HUES64 (cell line): ENCODE results near the gene CCDC69.

Source experiments
- H3K27ac ChIP-seq: 2 replicates; pipeline ENCODE4 v1.7.0; 2013; ENCODE audit warnings: low read depth, low read length, inconsistent platforms
- H3K27me3 ChIP-seq: 2 replicates; pipeline ENCODE4 v1.6.1; 2013; ENCODE audit warnings: mild to moderate bottlenecking, low read length; ENCODE audit not compliant: insufficient read depth
- H3K36me3 ChIP-seq: 2 replicates; pipeline ENCODE4 v1.6.1; 2013; ENCODE audit warnings: mild to moderate bottlenecking, low read length; ENCODE audit not compliant: insufficient read depth
- H3K4me1 ChIP-seq: 2 replicates; pipeline ENCODE4 v1.6.1; 2013; ENCODE audit warnings: mild to moderate bottlenecking, low read length, moderate library complexity; ENCODE audit not compliant: insufficient read depth
- H3K4me3 ChIP-seq: 2 replicates; pipeline ENCODE4 v1.5.1; 2013; ENCODE audit warnings: mild to moderate bottlenecking, low read length, moderate library complexity
- H3K9ac ChIP-seq: 2 replicates; pipeline ENCODE4 v1.6.1; 2013; ENCODE audit warnings: mild to moderate bottlenecking, low read depth, low read length
- H3K9me3 ChIP-seq: 2 replicates; pipeline ENCODE4 v1.6.1; 2013; ENCODE audit warnings: low read depth, low read length; ENCODE audit not compliant: insufficient read depth
- whole genome bisulfite sequencing: fragments of 150-250, 120-280 bp; methylation state at CpG from one replicate; pipeline ENCODE4 v1.1.7; 2013; ENCODE audit warnings: missing lambda C conversion rate; 5-methylcytosine and 5-hydroxymethylcytosine counted together

CCDC69 gene

DNA sequence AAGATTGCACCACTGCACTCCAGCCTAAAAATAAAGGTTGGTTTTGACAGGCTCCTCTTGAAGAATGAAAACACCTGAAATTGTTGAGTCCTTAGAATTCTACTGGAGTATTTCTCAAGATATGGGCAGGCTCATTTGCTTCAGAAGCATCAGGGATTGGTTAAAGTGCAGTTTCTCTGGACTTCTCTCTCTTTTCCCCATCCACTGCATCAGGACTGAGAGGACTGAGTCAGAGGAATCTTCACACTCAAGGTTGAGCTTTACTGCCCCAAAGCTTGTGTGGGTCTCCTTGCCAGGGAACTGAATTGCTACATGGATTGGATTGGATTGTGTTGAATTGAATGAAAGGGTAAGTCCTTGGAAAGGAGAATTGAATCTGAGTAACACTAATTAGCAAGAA, 7.5 kb upstream of the CCDC69 start:
- no peak overlapping the region for H3K9ac ChIP-seq
- no peaks in the 10 kb centered on the region for H3K9me3 ChIP-seq
- no peak overlapping the region for H3K4me3 ChIP-seq
- H3K27ac ChIP-seq = no peak overlapping the region
- H3K27me3 ChIP-seq = no peaks in the 10 kb centered on the region
- no peaks in the 10 kb centered on the region for H3K4me1 ChIP-seq
- H3K36me3 ChIP-seq = no peaks in the 10 kb centered on the region

DNA sequence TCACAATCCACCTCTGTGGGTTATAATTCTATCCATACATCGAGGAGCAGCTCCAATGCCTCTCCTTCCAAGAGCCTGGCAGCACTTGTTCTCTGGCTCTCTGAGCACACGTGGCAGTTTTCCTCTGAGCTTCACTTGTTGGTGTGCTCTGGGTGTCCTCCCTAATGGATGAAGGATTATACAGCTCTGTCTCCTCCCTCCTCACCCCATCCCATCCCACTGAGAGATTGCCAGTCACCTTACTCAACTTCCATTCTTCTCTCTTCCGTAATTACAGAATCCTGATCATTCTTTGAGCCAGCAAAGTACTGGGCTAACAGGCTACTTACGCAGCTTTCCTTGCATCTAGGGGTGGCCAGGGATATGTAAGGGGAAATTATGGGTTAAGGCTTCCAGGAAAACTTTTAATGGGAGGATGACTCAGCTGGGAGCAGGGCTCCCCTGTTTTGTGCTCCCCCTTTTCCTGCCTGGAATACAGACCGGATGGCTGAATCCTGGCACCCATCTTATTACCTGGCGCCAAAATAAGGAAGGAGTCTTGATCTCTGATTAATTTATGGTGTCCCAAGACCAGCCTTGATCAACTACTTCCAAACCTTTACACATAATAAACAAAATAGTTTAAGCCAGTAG, 6.3 kb upstream of the CCDC69 start:
- 86% methylated on average over 6 of the region's 6 CpGs for WGBS
- Histone ChIP-seq H3K4me3 (no peak overlapping the region), H3K4me1 (peaks cover 7% of the 10 kb centered on the region), H3K27me3 (no peaks in the 10 kb centered on the region), H3K9ac (no peak overlapping the region), H3K27ac (no peak overlapping the region), H3K36me3 (no peaks in the 10 kb centered on the region), H3K9me3 (no peaks in the 10 kb centered on the region)

DNA sequence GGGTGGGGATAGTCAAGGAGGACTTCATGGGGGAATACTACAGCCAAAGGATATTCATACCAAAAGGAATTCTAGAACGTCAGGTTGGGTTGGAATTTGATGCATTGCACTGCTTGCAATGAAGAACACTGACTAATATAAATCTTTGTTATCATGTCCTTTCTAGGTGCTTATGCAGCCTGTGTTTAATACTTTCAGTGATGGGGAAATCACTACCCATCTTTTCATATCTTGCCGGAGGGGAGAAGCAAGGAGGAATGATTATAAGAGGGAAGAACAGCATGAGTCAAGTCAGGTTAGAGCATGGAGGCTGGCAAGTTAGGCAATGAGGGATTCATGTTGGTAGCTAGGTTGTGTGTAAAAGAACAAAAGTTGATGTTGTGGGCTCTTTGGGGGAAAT, 5.1 kb upstream of the CCDC69 start:
- WGBS = 89% methylated on average over 1 of the region's 2 CpGs
- H3K36me3 ChIP-seq = no peaks in the 10 kb centered on the region
- H3K4me3 ChIP-seq = no peak overlapping the region
- no peaks in the 10 kb centered on the region for H3K9me3 ChIP-seq
- no peak overlapping the region for H3K9ac ChIP-seq
- peaks cover 8% of the 10 kb centered on the region for H3K4me1 ChIP-seq
- no peaks in the 10 kb centered on the region for H3K27me3 ChIP-seq
- no peak overlapping the region for H3K27ac ChIP-seq

DNA sequence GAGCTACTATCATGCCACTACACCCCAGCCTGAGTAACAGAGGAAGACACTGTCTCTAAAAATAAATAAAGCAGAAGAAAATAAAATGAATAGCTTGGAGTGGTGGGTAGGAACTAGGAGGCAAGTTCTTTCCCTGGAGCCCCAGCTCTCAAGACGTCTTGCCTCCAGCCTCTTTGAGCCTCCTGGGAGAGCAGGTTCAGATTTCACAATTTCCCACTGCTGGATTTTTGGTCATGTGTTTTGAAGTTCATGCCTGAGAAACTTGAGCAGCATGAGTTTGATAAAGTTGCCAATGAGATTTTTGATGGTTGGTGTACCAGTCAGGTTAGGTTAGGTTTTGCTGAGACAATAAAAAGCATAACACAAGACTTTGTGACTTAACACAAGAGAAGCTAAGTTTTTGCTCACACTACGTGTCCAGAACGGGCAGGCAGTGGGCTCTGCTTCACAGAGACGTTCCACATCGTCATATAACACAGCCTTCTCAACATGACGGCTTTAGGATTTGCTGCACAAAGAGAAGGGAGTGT, 4.1 kb upstream of the CCDC69 start:
- Histone ChIP-seq H3K9ac (no peak overlapping the region), H3K27ac (no peak overlapping the region), H3K36me3 (no peaks in the 10 kb centered on the region), H3K9me3 (no peaks in the 10 kb centered on the region), H3K4me3 (no peak overlapping the region), H3K27me3 (peaks cover 6% of the 10 kb centered on the region), H3K4me1 (peaks cover 11% of the 10 kb centered on the region)
- 59% methylated on average over 6 of the region's 6 CpGs for WGBS

DNA sequence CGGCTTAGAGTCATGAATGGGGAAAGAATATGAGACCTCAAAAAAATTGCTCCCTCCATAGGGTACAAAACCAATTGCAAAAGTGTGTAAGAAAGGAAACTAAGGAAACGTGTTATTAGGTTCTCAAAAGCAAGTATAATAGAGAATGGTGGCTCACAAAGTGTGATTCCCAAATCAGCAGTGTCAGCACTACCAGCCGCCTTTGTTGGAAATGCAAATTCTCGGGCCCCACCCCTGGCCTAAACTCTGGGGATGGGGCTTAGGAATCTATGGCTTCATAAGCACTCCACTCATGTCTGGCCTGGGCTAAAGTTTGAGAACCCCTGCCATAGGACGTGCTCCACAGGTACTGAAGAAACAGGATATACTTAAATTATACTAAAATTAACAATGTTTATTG, 1.6 kb upstream of the CCDC69 start:
- 28% methylated on average over 4 of the region's 5 CpGs for WGBS
- Histone ChIP-seq H3K9ac (no peak overlapping the region), H3K27me3 (peaks cover 19% of the 10 kb centered on the region), H3K27ac (no peak overlapping the region), H3K4me1 (peaks cover 14% of the 10 kb centered on the region), H3K4me3 (no peak overlapping the region), H3K9me3 (no peaks in the 10 kb centered on the region), H3K36me3 (no peaks in the 10 kb centered on the region)

DNA sequence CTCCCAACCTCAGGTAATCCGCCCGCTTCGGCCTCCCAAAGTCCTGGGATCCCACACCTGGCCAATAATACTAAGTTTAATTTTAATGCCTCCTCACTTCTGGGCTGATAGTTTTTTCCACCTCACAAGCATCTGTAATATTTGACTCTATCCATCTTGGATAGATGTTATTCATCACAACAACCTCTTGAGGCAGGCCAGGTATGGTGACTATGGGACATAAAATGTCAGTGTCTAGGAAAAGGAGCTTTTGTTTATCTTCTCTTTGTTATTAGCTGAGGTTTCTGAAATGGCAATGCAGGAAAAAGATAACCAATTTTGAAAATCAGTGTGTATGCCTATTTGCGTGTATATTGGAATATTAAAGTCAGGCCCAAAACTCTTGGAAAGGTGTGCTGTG, 1.2 kb upstream of the CCDC69 start:
- peaks cover 19% of the 10 kb centered on the region for H3K27me3 ChIP-seq
- H3K4me1 ChIP-seq = peaks cover 14% of the 10 kb centered on the region
- no peaks in the 10 kb centered on the region for H3K36me3 ChIP-seq
- WGBS = 89% methylated on average over 4 of the region's 4 CpGs
- no peak overlapping the region for H3K27ac ChIP-seq
- H3K4me3 ChIP-seq = no peak overlapping the region
- H3K9me3 ChIP-seq = no peaks in the 10 kb centered on the region
- H3K9ac ChIP-seq = no peak overlapping the region

DNA sequence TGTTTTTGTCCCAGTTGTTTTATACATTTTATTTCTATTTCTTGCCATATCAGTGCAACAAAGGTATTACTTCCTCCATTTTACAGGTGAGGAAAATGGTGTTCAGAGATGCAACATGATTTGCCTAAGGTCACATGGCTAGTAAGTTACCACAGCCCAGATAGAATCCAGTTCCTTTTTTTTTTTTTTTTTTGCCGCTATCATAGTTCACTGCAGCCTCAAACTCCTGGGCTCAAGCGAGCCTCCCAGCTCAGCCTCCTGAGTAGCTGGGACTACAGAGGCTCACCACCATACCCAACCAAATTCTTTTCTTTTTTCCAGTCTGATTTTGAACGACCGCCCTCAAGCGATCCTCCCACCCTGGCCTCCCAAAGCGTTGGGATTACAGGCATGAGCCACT, 480 bp upstream of the CCDC69 start:
- H3K27ac ChIP-seq = no peak overlapping the region
- H3K4me1 ChIP-seq = peaks cover 14% of the 10 kb centered on the region
- peaks cover 19% of the 10 kb centered on the region for H3K27me3 ChIP-seq
- H3K4me3 ChIP-seq = peak overlapping the region; percentile 77
- no peaks in the 10 kb centered on the region for H3K36me3 ChIP-seq
- no peak overlapping the region for H3K9ac ChIP-seq
- WGBS = 93% methylated on average over 6 of the region's 6 CpGs
- no peaks in the 10 kb centered on the region for H3K9me3 ChIP-seq

DNA sequence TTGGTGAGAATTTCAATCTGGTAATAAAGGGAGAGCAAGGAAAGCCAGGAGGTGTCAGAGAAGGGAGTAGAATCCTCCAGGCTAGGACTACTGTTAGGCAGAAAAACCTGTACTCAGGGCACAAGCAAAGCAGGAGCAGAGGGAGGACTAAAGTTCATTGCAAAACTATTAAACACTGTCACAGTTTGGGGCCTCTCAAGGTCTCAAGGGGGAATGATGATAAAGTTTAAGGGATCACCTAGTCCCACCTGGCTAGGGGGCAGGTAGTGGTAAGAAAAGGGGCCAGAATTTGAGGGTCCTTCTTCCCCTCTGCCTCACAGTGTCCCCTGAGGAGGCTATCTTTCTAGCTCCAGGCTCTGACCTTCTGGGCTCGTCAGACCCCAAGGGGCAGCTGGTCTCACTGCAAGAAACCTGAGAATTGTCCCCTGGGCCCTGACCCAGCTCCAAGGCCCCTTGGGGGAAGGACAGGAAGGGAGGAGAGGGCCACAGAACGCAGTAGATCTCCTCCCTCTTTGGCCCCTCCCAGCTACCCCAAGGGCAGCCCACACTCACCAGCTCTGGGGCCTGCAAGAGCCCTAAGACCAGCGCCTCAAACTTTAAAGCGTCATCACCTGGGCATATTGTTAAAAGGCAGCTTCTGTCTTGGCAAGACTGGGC, 974 bp downstream of the CCDC69 start:
- Histone ChIP-seq H3K27me3 (peaks cover 19% of the 10 kb centered on the region), H3K36me3 (no peaks in the 10 kb centered on the region), H3K9me3 (no peaks in the 10 kb centered on the region), H3K4me3 (peak overlapping the region; percentile 77), H3K4me1 (peaks cover 14% of the 10 kb centered on the region), H3K9ac (no peak overlapping the region), H3K27ac (no peak overlapping the region)
- WGBS = 31% methylated on average over 4 of the region's 4 CpGs

DNA sequence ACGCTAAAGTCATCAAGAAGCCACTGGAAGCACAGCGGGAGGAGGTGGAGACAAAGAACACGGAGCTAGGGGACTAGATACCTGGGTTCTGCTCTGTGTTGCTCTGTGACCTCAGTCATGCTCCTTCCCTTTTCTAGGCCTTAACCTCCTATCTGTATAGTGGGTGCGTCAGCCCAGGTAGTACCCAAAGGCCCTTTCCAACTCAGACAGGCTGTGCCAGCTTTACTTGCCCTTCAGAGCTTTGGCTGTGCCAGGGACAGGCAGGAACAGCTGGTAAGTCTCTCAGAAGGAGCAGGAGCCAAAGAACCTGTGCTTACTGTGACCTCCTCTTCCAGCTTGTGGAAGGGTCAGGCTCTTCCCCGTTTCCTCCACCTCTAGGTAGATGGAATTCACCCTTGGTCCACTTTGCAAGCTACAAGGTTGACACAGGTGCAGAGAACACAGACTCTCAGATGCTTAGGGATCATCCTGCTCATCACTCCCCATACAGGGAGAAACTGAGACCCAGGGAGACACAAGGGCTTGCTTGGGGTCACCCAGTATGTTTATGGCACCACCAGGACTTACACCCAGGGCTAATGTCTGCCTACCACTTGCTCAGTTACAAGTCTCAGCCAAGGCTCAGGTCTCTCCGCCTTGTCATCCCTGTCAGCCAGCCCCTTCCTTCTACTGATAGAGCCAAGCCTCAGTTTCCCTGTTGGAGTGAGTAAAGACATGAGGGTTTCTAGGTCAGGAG, 1.7 kb downstream of the CCDC69 start:
- WGBS = 91% methylated on average over 6 of the region's 6 CpGs
- Histone ChIP-seq H3K27ac (no peak overlapping the region), H3K27me3 (peaks cover 19% of the 10 kb centered on the region), H3K9me3 (no peaks in the 10 kb centered on the region), H3K4me1 (peaks cover 14% of the 10 kb centered on the region), H3K4me3 (no peak overlapping the region), H3K9ac (no peak overlapping the region), H3K36me3 (no peaks in the 10 kb centered on the region)

DNA sequence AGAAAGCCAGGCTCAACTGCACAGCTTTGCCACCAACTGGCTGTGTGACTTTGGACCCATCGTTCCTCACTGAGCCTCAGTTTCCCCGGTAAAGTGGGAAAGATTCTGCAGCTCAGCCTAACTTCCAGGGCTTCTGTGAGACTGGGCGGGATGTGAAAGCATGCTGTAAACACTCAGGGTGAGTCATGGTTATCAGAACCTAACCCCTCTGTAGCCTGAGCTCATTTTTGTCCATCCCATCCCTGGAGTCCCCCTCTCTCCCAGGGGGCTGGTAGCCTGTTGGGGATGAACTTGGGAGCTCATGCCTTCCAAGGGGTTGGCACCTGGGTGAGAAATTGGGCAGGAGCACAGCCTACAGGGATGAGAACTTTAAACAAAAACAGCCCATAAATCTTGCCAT, 2.3 kb downstream of the CCDC69 start:
- Histone ChIP-seq H3K27me3 (peaks cover 19% of the 10 kb centered on the region), H3K4me3 (no peak overlapping the region), H3K27ac (no peak overlapping the region), H3K9ac (no peak overlapping the region), H3K9me3 (no peaks in the 10 kb centered on the region), H3K36me3 (no peaks in the 10 kb centered on the region), H3K4me1 (peaks cover 14% of the 10 kb centered on the region)
- WGBS = 95% methylated on average over 3 of the region's 3 CpGs

DNA sequence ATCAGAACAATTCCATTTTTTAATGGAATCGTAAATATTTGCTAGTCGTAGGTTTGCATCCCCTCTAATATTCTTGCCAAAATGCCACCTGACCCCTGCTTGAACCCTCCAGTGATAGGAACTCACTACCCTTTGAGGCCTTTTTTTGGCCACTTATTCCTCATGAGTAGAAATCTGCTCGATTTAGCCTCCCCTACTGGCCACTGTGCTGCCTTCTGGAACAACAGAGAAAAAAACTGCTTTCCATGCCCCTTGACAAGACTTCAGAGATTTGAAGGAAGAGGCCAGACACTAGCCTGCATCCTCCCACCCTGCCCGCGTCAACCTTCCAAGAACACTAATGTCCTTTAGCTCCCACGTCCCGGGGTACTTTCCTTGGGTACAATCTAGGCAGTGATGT, 4.1 kb downstream of the CCDC69 start:
- no peak overlapping the region for H3K4me3 ChIP-seq
- no peak overlapping the region for H3K27ac ChIP-seq
- no peak overlapping the region for H3K9ac ChIP-seq
- no peaks in the 10 kb centered on the region for H3K9me3 ChIP-seq
- H3K4me1 ChIP-seq = peaks cover 5% of the 10 kb centered on the region; the same call in 1 of the 2 replicates
- H3K27me3 ChIP-seq = peaks cover 19% of the 10 kb centered on the region
- no peaks in the 10 kb centered on the region for H3K36me3 ChIP-seq
- WGBS = 85% methylated on average over 7 of the region's 7 CpGs
